AML-193 (cell line): ENCODE results near the gene ZNF761.
"Not testable (repeated sequence)": the region's sequence is repeated elsewhere in the genome, so short reads cannot be mapped to it uniquely, and the experiment has no call there.

Experiments
- DNase-seq, 2 experiments: peaks; one replicate each; lab custom pipeline; 2025; lab: John Stamatoyannopoulos, UW

Gene ZNF761

DNA sequence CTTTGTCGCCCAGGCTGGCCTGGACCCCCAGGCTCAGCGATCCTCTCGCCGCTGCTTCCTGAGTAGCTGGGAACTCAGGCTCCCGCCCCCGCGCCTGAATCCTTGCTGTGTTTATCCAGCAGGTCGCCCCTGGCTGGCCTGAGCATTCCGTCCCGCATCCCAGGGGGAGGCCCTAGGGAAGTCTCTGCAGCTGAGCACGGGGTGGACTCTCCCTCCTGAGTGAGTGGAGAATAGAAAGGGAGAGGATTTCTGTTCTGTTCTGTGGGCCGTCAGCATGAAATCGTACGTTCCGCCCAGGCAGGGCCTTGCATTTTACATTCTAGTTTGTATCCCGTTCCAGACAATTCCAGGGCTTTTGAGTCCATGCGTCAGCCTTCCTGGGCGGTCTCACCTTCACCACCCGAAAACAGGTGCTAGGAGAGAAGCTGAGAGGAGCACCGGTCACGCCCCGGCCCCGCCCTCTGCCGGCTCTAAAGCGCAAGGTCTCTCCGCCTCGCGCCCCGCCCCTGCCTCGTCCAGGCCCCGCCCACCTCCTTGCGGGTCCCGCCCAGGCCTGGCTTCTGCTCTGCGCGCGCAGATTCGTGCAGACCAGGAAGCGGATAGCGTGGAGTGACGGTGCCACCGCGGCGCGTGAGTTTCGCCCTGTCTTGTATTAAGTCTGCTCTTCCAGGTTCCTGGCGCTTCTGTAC, at the start of gene ZNF761:
ZNF761 (plus strand) TSS at position 586 of the 689 bp plus-strand sequence. CDS start 15,285 bp downstream, outside the sequence.
- DNase-seq: peak; percentile 75 to 78

DNA sequence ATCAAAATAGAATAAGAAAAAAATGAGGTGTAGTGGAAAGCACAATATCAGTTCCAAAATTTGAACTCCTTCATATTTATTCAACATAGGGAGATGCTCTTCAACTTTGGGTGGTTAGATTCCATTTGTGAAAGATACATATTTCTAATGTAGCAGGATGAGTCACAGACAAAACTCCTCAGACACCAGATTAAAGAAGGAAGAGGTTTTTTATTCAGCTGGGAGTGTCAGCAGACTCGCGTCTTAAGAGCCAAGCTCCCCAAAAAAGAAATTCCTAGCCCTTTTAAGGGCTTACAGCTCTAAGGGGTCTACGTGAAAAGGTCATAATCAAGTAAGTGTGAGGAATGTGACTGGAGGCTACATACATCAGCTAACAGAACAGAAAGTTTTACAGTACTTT, 43.6 kb upstream of the ZNF761 start:
- no peak for DNase-seq

DNA sequence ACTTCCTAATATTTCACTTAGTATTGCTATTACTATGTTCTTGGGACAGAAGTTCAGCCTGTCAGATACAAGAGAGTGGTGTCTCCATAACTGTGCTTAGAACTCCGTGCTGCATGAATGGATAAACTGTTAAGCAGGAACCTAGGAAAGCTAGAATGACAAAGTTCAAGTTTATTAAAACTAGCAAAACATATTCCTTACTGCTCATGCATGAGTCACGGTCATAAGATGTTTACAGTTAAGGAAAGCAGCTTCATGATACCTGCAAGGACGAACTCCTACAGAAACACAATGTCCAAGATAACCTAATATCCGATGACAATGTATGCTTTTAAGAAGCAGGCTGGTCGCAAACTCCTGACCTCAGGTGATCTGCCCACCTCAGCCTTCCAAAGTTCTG, 42.9 kb upstream of the ZNF761 start:
- DNase-seq: no peak

DNA sequence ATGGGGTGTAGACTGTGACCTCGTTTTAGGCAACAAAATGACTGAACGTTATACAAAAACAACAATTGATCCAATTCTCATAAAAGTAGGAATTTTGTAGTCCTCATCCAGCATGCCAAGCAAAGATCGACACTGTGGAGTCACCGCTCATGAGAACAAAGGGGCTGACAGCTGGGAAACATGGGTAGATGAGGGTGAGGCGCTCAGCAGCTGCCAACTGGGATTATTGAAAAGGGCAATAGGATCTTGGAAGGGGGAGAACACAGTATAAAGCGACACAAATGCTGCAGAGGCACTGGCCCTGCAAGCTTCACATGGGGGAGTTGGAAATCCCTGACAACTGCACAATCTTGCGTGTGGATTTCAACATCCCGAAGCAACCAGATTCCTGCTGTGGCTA, 42.2 kb upstream of the ZNF761 start:
- DNase-seq: no peak

DNA sequence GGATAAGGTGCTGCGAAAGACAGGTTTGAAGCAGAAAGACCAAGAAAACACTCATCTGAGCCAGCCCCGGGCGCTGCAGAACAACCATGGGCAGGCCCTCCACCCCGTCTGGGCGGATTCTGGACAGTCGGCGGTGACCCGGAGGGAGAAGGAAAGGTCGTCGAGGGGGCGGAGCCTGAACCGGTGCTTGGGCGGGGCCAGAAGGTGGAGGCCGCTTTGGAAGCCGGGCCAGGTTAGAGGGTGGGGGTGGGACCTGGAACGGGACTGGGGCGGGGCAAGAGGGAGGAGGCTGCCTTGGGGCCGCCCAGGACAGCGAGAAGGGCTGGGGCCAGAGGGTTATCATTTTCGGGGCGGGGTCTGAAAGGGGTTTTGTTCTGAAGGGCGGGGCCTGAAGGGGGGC, 41.8 kb upstream of the ZNF761 start:
- no peak for DNase-seq

DNA sequence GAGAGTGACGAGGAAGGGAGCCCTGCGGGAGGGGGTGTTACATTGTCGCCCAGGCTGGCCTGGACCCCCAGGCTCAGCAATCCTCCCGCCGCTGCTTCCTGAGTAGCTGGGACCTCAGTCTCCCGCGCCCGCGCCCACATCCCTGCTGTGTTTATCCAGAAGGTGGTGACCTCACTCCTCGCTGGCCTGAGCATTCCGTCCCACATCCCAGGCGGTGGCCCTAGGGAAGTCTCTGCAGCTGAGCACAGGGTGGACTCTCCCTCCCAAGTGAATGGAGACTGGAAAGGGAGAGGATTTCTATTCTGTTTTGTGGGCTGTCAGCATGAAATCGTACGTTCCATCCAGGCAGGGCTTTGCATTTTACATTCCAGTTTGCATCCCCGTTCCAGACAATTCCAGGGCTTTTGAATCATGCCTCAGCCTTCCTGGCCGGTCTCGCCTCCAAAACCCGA, 37.2 kb upstream of the ZNF761 start:
- DNase-seq: no peak

DNA sequence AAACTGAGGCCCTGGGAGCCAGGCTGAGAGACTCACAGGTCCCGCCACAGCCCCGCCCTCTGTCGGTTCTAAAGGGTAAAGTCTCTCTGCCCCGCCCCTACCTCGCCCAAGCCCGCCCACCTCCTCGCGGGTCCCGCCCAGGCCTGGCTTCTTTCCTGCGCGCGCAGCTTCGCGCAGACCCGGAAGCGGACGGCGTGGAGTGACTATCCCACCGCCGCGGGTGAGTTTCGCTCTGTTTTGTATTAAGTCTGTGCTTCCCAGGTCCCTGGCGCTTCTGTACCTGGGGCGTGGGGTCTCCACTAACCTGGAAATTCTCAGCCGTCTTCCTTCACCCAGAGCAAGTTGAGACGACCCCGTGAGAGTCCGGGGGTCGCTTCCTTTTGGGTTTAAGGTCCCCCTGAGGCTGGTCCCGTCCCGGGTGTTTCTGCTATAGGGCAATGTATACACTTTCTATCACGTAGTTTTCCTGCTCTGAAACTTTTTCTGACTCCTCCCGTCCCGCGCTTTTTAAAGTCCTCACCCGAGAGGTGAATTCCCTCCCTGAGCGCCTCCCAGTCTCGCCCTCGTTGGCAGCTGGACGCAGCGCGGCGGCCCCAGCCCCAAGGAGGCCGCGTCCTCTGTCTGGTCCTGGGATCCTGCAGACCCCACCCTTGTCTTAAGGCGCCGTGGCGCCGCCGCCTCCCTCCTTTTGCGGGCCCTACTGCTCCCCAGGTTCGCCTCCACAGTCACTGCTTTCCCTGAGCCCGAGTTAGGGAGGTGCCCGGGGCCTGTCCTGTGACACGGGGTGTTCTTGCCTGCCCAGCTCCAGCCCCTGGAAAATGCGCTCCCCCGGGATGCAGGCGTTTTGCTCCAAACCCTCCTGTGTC, 36.6 kb upstream of the ZNF761 start, which contains the start of gene ZNF765:
ZNF765 (plus strand) TSS at position 176 of the 866 bp plus-strand sequence. CDS start 2,867 bp downstream, outside the sequence.
- DNase-seq: peak; percentile 66 to 79

DNA sequence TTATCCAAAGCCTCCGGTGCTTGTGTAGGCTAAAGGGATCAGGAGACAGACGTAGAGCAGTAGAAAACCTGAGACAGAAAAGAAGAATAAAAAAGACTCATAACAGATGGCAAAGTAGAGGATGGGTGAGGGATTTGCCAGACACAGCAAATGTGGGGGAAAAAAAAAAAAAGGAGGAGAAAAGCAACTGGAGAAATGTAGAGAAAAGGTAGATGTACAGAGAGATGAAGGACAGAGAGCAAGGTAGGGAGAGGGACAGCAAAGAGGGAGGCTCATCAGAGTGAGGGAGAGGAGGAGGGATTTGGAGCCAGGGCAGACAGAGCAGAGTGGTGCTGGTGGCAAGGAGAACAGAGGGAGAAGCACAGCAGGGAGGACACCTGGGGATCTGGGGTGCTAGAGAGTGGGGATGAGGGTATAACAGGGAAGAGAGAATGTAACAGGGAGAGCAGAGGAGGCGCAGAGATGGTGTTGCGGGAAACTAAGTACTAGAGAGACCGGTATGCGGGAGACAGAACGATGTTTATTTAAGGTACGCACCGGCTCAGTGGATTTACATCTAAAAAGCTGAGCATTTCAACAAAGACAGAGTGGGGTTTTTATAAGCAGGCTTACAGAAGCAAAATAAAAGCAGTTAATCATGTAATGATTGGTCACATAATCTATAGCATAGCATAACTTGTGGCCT, 35.8 kb upstream of the ZNF761 start:
- DNase-seq: not testable (repeated sequence)

DNA sequence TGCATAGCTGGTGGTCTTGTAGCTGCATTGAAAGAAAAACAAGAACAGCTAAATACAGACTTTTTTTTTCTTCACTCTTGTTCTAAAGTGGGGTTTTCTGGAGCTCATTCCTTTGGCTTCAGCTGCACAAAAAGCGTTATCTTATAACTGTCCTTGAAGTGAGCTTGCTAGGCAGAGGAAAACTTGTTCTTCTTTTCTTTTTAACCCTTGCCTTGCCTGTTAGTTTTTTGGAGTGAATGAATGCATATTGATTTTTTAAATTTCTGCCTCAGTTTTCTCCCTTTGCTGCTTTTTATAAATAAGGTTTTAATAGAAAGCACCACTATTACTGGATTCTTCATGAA, 35.3 kb upstream of the ZNF761 start:
- DNase-seq: no peak

DNA sequence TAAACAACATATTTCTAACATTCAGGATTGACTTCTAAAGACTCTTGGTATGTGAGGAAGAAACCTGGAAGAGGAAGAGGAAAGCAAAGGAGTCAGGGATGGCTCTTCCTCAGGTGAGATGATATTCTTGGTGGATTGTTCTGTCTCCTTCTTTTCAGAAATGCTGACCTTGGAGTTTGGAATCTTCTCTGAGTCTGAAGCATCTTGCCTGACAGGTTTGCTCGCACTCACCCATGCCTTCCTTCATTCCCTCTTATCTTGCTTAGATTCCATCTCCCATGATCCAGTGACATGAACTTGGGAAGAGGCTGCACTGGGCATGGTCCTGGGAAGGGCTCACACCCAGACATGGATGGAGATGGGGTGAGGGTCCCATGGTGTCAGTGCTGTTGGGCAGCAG, 33.9 kb upstream of the ZNF761 start:
- DNase-seq: not testable (repeated sequence)

DNA sequence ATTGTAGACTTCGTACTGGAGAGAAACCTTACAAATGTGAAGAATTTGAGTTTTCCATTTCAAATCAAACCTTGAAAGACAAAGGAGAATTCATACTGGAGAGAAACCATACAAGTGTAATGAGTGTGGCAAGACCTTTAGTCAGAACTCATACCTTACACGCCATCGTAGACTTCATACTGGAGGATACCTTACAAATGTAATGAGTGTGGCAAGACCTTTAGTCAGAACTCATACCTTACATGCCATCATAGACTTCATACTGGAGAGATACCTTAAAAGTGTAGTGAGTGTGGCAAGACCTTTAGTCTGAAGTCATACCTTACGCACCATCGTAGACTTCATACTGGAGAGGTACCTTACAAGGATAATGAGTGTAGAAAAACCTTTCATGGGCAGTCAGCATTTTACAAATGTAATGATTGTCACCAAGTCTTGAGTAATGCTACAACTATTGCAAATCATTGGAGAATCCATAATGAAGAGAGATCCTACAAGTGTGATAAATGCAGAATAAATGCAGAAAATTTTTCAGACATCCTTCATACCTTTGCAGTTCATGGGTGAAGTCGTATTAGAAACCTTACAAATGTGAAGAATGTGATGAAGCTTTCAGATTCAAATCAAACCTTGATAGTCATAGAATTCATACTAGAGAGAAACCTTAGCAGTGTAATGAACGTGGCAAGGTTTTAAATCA, 22.1 kb upstream of the ZNF761 start:
- no peak for DNase-seq

DNA sequence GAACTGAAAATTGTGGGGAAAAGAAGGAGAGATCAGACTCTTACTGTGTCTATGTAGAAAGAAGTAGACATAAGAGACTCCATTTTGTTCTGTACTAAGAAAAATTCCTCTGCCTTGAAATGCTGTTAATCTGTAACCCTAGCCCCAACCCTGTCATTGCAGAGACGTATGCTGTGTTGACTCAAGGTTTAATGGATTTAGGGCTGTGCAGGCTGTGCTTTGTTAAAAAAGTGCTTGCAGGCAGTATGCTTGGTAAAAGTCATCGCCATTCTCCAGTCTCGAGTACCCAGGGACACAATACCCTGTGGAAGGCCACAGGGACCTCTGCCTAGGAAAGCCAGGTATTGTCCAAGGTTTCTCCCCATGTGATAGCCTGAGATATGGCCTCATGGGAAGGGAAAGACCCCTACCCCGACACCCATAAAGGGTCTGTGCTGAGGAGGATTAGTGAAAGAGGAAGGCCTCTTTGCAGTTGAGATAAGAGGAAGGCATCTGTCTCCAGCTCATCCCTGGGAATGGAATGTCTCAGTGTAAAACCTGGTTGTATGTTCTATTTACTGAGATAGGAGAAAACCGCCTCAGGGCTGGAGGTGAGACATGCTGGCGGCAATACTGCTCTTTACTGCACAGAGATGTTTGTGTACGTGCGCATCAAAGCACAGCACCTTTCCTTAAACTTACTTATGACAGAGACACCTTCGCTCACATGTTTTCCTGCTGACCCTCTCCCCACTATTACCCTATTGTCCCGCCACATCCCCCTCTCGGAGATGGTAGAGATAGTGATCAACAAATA, 11.1 kb upstream of the ZNF761 start:
- not testable (repeated sequence) for DNase-seq

DNA sequence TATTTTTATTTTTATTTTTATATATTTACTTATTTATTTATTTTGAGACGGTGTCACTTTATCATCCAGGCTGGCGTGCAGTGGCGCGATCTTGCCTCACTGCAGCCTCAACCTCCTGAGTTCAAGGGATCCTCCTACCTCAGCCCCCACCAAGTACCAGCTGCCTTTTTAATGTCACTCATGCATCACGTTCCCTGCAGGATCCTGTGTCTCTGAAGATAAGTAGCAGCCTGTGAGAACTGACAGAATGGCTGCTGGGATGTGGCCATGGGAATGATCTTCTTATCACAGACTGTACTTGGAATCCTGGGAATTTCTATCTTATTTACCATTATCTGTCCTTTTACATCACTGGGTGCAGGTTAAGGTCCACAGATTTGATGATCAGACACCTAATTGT, 9.2 kb upstream of the ZNF761 start:
- no peak for DNase-seq

DNA sequence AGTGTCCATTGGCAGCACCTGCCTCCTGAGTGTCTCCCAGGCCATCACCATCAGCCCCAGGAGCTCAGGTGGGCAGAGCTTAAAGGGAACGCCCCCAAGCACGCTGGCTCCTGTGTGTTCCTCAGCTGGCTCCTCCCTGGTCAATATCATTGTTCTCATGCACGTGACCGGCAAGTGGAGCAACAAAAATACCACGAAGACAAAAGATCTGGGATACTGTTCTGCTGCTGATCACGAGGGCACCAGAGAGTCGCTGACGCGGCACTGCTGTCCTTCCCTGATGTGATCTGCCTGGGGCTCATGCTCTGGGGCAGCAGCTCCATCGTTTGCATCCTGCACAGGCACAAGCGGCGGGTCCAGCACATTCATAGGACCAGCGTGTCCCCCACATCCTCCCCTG, 8.7 kb upstream of the ZNF761 start:
- not testable (repeated sequence) for DNase-seq

DNA sequence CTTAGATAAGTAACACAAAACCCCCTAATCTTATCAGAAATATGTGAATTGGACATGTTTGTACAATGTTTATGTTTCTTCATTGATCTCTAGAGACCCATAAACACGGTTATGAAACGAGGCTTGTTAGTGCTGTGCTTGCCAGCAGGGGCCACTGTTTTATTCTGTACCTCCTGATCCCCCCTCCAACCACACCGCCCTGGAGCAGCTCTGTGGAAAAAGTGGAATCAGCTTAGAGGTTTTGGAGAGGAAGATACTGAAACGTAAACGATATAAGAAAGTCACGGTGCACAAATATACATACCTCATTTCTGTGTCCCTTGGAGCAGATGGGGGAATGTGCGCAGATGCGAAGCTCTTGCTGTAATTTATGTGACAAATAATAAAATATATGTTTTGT, 8.1 kb upstream of the ZNF761 start:
- DNase-seq: not testable (repeated sequence)

DNA sequence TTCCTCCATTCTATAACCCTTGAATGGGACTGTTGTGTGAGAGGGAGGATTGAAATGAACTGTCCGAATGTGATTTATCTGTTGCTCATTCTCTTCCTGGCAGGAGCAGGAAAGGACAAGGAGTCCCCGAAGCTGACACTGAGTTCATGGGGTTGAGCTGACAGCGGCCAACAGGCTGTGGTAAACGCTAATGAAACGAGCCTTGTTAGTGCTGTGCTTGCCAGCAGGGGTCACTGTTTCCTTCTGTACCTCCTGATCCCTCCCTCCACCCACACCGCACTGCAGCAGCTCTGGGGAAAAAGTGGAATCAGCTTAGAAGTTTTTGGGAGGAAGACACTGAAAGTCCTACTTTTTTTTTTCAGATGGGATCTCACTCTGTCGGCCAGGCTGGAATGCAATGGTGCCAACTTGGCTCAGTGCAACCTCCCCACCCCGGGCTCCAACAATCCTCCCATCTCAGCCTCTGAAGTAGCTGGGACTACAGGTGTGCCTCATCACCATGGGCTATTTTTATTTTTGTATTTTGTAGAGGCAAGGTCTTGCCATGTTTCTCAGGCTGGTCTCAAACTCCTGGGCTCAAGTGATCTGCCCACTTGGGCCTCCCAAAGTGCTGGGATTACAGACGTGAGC, 6.7 kb upstream of the ZNF761 start:
- DNase-seq: peak; percentile 53 to 76

DNA sequence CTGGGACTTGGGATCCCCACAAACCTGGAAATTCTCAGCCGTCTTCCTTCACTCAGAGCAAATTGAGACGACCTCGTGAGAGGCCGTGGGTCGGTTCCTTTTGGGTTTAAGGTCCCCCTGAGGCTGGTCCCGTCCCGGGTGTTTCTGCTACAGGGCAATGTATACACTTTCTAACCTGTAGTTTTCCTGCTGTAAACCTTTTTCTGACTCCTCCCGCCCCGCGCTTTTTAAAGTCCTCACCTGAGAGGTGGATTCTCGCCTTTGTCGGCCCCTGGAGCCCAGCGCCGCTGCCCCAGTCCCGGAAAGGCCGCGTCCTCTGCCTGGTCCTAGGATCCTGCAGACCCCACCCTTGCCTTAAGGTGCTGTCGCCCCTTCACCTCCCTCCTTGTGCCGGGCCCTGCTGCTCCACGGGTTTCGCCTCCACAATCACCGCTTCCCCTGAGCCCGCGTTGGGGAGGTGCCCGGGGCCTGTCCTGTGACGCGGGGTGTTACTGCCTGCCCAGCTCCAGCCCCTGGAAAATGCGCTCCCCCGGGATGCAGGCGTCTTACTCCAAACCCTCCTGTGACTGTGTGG, 391 bp downstream of the ZNF761 start:
- DNase-seq: no peak

DNA sequence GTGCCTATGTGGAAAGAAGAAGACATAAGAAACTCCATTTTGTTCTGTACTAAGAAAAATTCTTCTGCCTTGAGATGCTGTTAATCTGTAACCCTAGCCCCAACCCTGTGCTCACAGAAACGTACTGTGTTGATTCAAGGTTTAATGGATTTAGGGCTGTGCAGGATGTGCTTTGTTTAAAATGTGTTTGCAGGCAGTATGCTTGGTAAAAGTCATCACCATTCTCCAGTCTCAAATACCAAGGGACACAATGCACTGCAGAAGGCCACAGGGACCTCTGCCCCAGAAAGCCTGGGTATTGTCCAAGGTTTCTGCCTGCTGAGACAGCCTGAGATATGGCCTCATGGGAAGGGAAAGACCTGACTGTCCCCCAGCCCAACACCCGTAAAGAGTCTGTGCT, 12.0 kb downstream of the ZNF761 start:
- not testable (repeated sequence) for DNase-seq

DNA sequence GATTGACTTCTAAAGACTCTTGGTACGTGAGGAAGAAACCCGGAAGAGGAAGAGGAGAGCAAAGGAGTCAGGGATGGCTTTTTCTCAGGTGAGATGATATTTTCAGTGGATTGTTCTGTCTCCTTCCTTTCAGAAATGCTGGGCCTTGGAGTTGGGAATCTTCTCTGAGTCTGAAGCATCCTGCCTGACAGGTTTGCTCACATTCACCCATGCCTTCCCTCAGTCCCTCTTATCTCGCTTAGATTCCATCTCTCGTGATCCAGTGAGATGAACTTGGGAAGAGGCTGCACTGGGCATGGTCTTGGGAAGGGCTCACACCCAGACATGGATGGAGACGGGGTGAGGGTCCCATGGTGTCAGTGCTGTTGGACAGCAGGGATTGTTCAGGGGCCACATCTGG, 15.4 kb downstream of the ZNF761 start:
- not testable (repeated sequence) for DNase-seq

DNA sequence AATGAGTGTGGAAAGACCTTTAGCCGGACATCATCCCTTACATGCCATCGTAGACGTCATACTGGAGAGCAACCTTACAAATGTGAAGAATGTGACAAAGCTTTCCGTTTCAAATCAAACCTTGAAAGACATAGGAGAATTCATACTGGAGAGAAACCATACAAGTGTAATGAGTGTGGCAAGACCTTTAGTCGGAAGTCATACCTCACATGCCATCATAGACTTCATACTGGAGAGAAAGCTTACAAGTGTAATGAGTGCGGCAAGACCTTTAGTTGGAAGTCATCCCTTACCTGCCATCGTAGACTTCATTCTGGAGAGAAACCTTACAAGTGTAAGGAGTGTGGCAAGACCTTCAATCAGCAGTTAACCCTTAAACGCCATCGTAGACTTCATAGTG, 24.0 kb downstream of the ZNF761 start:
- DNase-seq: no peak
